PC-9 (cell line): ENCODE data around the gene PMIS2. TPM values are rescaled to one million over a fixed set of nuclear protein-coding genes. Genes with fewer than 3 reads are reported as not detected.

Source experiments
- Bru-seq: library from RNA; stranded (reverse); fragments of 400-500 nt; gene quantifications from one replicate; lab custom pipeline; 2021; lab: Mats Ljungman, UMichigan
- BruChase-seq, 2 experiments: library from RNA; stranded (reverse); fragments of 400-500 nt; gene quantifications; one replicate each; lab custom pipeline; 2021; lab: Mats Ljungman, UMichigan
- BruUV-seq: library from RNA; stranded (reverse); fragments of 400-500 nt; replicated peaks from 2 replicates; lab custom pipeline; 2021; lab: Mats Ljungman, UMichigan
- CTCF ChIA-PET: fragments of 300-600 bp; sonication (Branson Sonifier 250); formaldehyde crosslinking; loops from one replicate; lab custom pipeline; 2022; ENCODE audit warnings: antibody characterized with exemption; lab: Charles Lee
- POLR2A ChIA-PET: fragments of 300-600 bp; sonication (Branson Sonifier 250); formaldehyde crosslinking; loops from one replicate; lab custom pipeline; 2022; ENCODE audit warnings: antibody characterized with exemption; ENCODE audit not compliant: unreplicated experiment; lab: Charles Lee
- DNase-seq, 2 experiments: peaks; one replicate each; pipeline versions ENCODE4 v3.0.0 to v3.0.0-alpha.2; 2015 to 2022; ENCODE audit warnings: mixed read lengths in 1 of 2
- H2AFZ ChIP-seq: fragments of 200-600 bp; sonication (generic); 2 replicates; pipeline ENCODE4 v1.8.1; 2017; ENCODE audit warnings: antibody characterized with exemption
- H3F3A ChIP-seq: fragments of 200-600 bp; sonication (generic); 2 replicates; pipeline ENCODE4 v1.8.1; 2017; ENCODE audit warnings: antibody characterized with exemption, mild to moderate bottlenecking, low read depth; ENCODE audit not compliant: insufficient read depth
- H3K27ac ChIP-seq: fragments of 200-600 bp; sonication (generic); 2 replicates; pipeline ENCODE4 v1.6.1; 2016; ENCODE audit warnings: mixed run types
- H3K27me3 ChIP-seq: fragments of 200-600 bp; sonication (generic); 2 replicates; pipeline ENCODE4 v1.6.1; 2016; ENCODE audit warnings: low read depth, mixed run types; ENCODE audit not compliant: insufficient read depth
- H3K36me3 ChIP-seq: fragments of 200-600 bp; sonication (generic); 2 replicates; pipeline ENCODE4 v1.6.1; 2016; ENCODE audit warnings: low read depth, mixed run types
- H3K4me1 ChIP-seq: fragments of 200-600 bp; sonication (generic); replicated peaks from 2 replicates; pipeline ENCODE4 v1.6.1; 2016; ENCODE audit warnings: mixed run types; ENCODE audit not compliant: insufficient read depth
- H3K4me2 ChIP-seq: fragments of 200-600 bp; sonication (generic); 2 replicates; pipeline ENCODE4 v1.6.1; 2017; ENCODE audit warnings: mixed run types
- H3K4me3 ChIP-seq: fragments of 200-600 bp; sonication (generic); 2 replicates; pipeline ENCODE4 v1.6.1; 2016; ENCODE audit warnings: mixed run types
- H3K79me2 ChIP-seq: fragments of 200-600 bp; sonication (generic); 2 replicates; pipeline ENCODE4 v1.6.1; 2017; ENCODE audit warnings: low read depth, mixed run types
- H3K9me2 ChIP-seq: fragments of 200-600 bp; sonication (generic); 2 replicates; pipeline ENCODE4 v1.8.1; 2017; ENCODE audit warnings: mild to moderate bottlenecking; ENCODE audit not compliant: insufficient read depth
- H3K9me3 ChIP-seq: fragments of 200-600 bp; sonication (generic); 2 replicates; pipeline ENCODE4 v1.8.1; 2016; ENCODE audit warnings: low read depth; ENCODE audit not compliant: insufficient read depth
- H4K20me1 ChIP-seq: fragments of 200-600 bp; sonication (generic); 2 replicates; pipeline ENCODE4 v1.8.1; 2017; ENCODE audit not compliant: insufficient read depth
- EZH2 ChIP-seq: fragments of 200-600 bp; sonication (generic); IDR thresholded peaks from 2 replicates; pipeline ENCODE4 v1.8.0; 2017; ENCODE audit warnings: antibody characterized with exemption, low read depth
- intact Hi-C: fragments of 100-400 bp; cut with micrococcal nuclease; formaldehyde crosslinking; loops from one replicate; pipeline ENCODE4 v1.10.0; 2022; ENCODE audit not compliant: unreplicated experiment
- long read RNA-seq: library from polyadenylated mRNA; stranded (forward); transcript quantifications from one replicate; pipeline ENCODE4 v2.0.0, GENCODE V29; 2022
- total RNA-seq: library from RNA; stranded (reverse); gene quantifications from 2 replicates; pipeline ENCODE4 v1.2.3, GENCODE V29; 2021
- TF ChIP-seq, protein P1 (sequence below): fragments of 200-600 bp; sonication (generic); conservative IDR thresholded peaks from 2 replicates; pipeline ENCODE4 v1.6.1; 2017; ENCODE audit warnings: mixed run types, antibody characterized with exemption, mild to moderate bottlenecking, moderate library complexity

Gene PMIS2
- total RNA-seq (not detected in 2 replicates), Bru-seq, nascent RNA (not detected), BruChase-seq, experiment 1, labeled RNA remaining after a 2-hour chase (not detected), BruChase-seq, experiment 2, labeled RNA remaining after a 6-hour chase (not detected)
- long read RNA-seq = 0 reads

DNA sequence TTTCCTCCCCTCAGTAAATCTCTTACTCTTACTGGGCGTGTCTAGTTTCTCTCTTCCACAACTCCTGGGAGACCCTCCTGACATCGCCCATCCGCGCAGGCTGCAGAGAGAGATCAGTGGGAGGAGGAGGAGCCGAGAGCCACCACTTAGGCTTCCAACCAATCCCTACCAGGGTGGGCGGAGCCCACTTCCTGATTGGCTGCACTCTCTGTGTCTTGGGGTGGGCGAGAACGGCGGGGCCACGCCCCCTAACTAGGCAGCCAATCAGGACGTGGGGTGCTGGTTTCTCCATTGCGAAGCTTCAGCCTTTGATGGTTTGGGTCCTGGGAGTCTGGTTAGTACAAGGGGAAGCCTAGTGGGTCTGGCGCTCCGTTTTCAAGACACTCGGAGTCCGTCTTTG is at the start of gene PMIS2:
PMIS2 (plus strand) TSS at position 326 of the 400 bp plus-strand sequence. CDS start 87 bp downstream, outside the sequence.
- H3K9me3 ChIP-seq = no peaks in the 10 kb centered on the region
- no peak for DNase-seq
- H3K9me2 ChIP-seq = no peaks in the 10 kb centered on the region
- no peak within 1 kb of the TSS for H3K4me2 ChIP-seq
- ChIA-PET POLR2A (no interaction called here), CTCF (no interaction called here)
- no peaks in the 10 kb centered on the region for H3K79me2 ChIP-seq
- peaks cover 53% of the 10 kb centered on the region for H3K27me3 ChIP-seq
- H3K4me3 ChIP-seq = no peak within 1 kb of the TSS
- no peaks in the 10 kb centered on the region for H3F3A ChIP-seq
- H3K4me1 ChIP-seq = no peaks in the 10 kb centered on the region
- H3K36me3 ChIP-seq = no peaks in the 10 kb centered on the region
- intact Hi-C loops = no loop called here
- no TSS peak for BruUV-seq
- no peak within 1 kb of the TSS for H2AFZ ChIP-seq
- H3K27ac ChIP-seq = no peak within 1 kb of the TSS
- no peak for TF ChIP-seq EZH2
- TF ChIP-seq, protein P1, sequence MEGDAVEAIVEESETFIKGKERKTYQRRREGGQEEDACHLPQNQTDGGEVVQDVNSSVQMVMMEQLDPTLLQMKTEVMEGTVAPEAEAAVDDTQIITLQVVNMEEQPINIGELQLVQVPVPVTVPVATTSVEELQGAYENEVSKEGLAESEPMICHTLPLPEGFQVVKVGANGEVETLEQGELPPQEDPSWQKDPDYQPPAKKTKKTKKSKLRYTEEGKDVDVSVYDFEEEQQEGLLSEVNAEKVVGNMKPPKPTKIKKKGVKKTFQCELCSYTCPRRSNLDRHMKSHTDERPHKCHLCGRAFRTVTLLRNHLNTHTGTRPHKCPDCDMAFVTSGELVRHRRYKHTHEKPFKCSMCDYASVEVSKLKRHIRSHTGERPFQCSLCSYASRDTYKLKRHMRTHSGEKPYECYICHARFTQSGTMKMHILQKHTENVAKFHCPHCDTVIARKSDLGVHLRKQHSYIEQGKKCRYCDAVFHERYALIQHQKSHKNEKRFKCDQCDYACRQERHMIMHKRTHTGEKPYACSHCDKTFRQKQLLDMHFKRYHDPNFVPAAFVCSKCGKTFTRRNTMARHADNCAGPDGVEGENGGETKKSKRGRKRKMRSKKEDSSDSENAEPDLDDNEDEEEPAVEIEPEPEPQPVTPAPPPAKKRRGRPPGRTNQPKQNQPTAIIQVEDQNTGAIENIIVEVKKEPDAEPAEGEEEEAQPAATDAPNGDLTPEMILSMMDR = no peak
- H4K20me1 ChIP-seq = no peaks in the 10 kb centered on the region

DNA sequence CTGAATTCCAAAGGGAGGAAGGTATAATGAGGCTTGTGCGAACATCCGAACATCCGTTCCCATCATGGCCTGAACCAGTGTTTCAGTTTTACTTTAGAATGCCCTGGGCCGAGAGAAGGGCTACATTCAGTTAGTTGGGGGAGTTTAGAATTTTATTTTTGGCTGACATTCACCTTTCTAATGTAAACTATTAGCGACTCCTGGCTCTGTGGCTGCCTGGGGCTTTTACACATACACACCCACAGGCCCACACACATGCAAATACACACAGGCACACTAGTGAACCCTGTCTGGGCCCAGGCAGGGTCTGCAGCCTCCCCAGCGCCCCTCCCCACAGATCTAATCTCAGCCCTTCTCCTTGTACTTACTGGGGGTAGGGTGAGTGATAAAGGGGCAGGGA is 46.7 kb upstream of the PMIS2 start:
- Histone ChIP-seq H3K9me3 (no peaks in the 10 kb centered on the region), H3K4me2 (no peak overlapping the region), H2AFZ (no peak overlapping the region), H3K4me3 (no peak overlapping the region), H3K4me1 (0 out of 2 replicates have a peak, but pooled peaks cover 4% of the 10 kb centered on the region), H3F3A (no peaks in the 10 kb centered on the region; the same call in 1 of the 2 replicates), H3K36me3 (no peaks in the 10 kb centered on the region; the same call in 1 of the 2 replicates), H3K27ac (no peak overlapping the region), H3K79me2 (peaks cover 9% of the 10 kb centered on the region), H4K20me1 (no peaks in the 10 kb centered on the region; the same call in 1 of the 2 replicates), H3K9me2 (no peaks in the 10 kb centered on the region), H3K27me3 (no peaks in the 10 kb centered on the region)
- intact Hi-C loops = no loop called here
- POLR2A ChIA-PET = no interaction called here
- no peak for DNase-seq
- no TSS peak for BruUV-seq
- CTCF ChIA-PET = no interaction called here
- TF ChIP-seq, protein P1 = no peak
- TF ChIP-seq EZH2 = no peak

DNA sequence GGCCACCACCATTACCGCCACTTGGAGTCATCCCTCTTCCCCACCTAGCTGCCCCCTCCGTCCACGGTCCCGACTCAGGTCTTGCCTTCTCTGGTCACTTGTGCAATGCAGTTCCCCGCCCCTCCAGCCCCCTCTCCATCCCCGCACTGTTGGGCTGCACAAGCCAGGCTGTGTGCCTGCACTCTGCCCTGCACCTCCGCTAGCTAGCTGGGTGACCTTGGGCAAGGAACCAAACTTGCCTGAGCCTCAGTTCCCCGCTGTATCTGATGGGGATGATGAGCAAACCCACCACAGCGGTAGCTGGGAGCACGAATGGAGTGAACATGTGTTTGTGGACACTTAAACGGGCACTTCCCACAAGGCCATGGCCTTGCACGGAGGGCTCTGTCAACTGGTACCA is 46.1 kb upstream of the PMIS2 start:
- Histone ChIP-seq H2AFZ (no peak overlapping the region), H3K4me2 (no peak overlapping the region), H3K27me3 (no peaks in the 10 kb centered on the region), H3K4me1 (0 out of 2 replicates have a peak, but pooled peaks cover 7% of the 10 kb centered on the region), H3K9me2 (no peaks in the 10 kb centered on the region), H3K9me3 (no peaks in the 10 kb centered on the region), H3K27ac (no peak overlapping the region), H3F3A (no peaks in the 10 kb centered on the region; the same call in 1 of the 2 replicates), H3K36me3 (no peaks in the 10 kb centered on the region; the same call in 1 of the 2 replicates), H3K4me3 (no peak overlapping the region), H3K79me2 (peaks cover 15% of the 10 kb centered on the region), H4K20me1 (no peaks in the 10 kb centered on the region; the same call in 1 of the 2 replicates)
- no peak for TF ChIP-seq EZH2
- TF ChIP-seq, protein P1 = no peak
- ChIA-PET POLR2A (interaction anchor here (0.7 kb wide), 1 partner anchor 26 kb away, joined by 5 read pairs; no protein-coding TSS in a partner anchor), CTCF (no interaction called here)
- intact Hi-C loops = no loop called here
- DNase-seq = no peak
- BruUV-seq = no TSS peak
